BE2C (cell line): ENCODE results near the gene IL22RA1.

Source experiments
- DNase-seq: peaks from one replicate; pipeline ENCODE4 v3.0.0-alpha.2; 2020
- H3K27me3 ChIP-seq: fragments of 250-450 bp; sonication (Bioruptor Pico); 2 replicates; pipeline ENCODE4 v1.5.1; 2020; ENCODE audit warnings: mild to moderate bottlenecking
- H3K36me3 ChIP-seq: fragments of 250-450 bp; sonication (Bioruptor Pico); 2 replicates; pipeline ENCODE4 v1.5.1; 2020; ENCODE audit warnings: mild to moderate bottlenecking
- H3K4me1 ChIP-seq: fragments of 250-450 bp; sonication (Bioruptor Pico); 2 replicates; pipeline ENCODE4 v1.5.1; 2020
- H3K4me3 ChIP-seq: 2 replicates; pipeline ENCODE4 v1.5.1; 2011; ENCODE audit warnings: low read depth, low read length
- H3K9me3 ChIP-seq: fragments of 250-450 bp; sonication (Bioruptor Pico); 2 replicates; pipeline ENCODE4 v1.5.1; 2020
- CTCF ChIP-seq: IDR thresholded peaks from 2 replicates; pipeline ENCODE4 v1.5.1; 2012; ENCODE audit warnings: mild to moderate bottlenecking, low read depth, low read length

IL22RA1 gene

GRCh38 chr1:24077278-24077978, 65.5 kb downstream of the IL22RA1 start:
- H3K27me3 ChIP-seq: no peaks in the 10 kb centered on the region
- no peaks in the 10 kb centered on the region for H3K9me3 ChIP-seq
- H3K4me3 ChIP-seq: no peak overlapping the region
- H3K4me1 ChIP-seq: no peaks in the 10 kb centered on the region
- no peaks in the 10 kb centered on the region for H3K36me3 ChIP-seq
- TF ChIP-seq CTCF: no peak
- DNase-seq: no peak

GRCh38 chr1:24075946-24076345, 67.0 kb downstream of the IL22RA1 start:
- Histone ChIP-seq H3K27me3 (no peaks in the 10 kb centered on the region), H3K36me3 (no peaks in the 10 kb centered on the region), H3K4me3 (no peak overlapping the region), H3K4me1 (no peaks in the 10 kb centered on the region), H3K9me3 (no peaks in the 10 kb centered on the region)
- no peak for DNase-seq
- no peak for TF ChIP-seq CTCF

GRCh38 chr1:24075590-24075854, 67.4 kb downstream of the IL22RA1 start:
- Histone ChIP-seq H3K4me1 (no peaks in the 10 kb centered on the region), H3K4me3 (no peak overlapping the region), H3K36me3 (no peaks in the 10 kb centered on the region), H3K27me3 (no peaks in the 10 kb centered on the region), H3K9me3 (no peaks in the 10 kb centered on the region)
- DNase-seq: no peak
- TF ChIP-seq CTCF: no peak

GRCh38 chr1:24074817-24075589, 67.9 kb downstream of the IL22RA1 start:
- no peak for TF ChIP-seq CTCF
- no peaks in the 10 kb centered on the region for H3K4me1 ChIP-seq
- no peak overlapping the region for H3K4me3 ChIP-seq
- no peaks in the 10 kb centered on the region for H3K36me3 ChIP-seq
- no peaks in the 10 kb centered on the region for H3K9me3 ChIP-seq
- H3K27me3 ChIP-seq: no peaks in the 10 kb centered on the region
- DNase-seq: no peak

GRCh38 chr1:24074196-24074595, 68.7 kb downstream of the IL22RA1 start:
- no peak for TF ChIP-seq CTCF
- H3K27me3 ChIP-seq: no peaks in the 10 kb centered on the region

GRCh38 chr1:24071941-24072340, 71.0 kb downstream of the IL22RA1 start:
- Histone ChIP-seq H3K9me3 (no peaks in the 10 kb centered on the region), H3K4me1 (no peaks in the 10 kb centered on the region), H3K4me3 (no peak overlapping the region), H3K27me3 (no peaks in the 10 kb centered on the region), H3K36me3 (no peaks in the 10 kb centered on the region)
- no peak for DNase-seq
- no peak for TF ChIP-seq CTCF

More at GRCh38 chr1:24074196-24074595, 68.7 kb downstream of the IL22RA1 start:
- DNase-seq: no peak
- H3K36me3 ChIP-seq: no peaks in the 10 kb centered on the region
- H3K4me3 ChIP-seq: no peak overlapping the region
- no peaks in the 10 kb centered on the region for H3K9me3 ChIP-seq
- no peaks in the 10 kb centered on the region for H3K4me1 ChIP-seq
